ENCODE results near the gene NTNG1. TPM values are rescaled to one million over a fixed set of nuclear protein-coding genes. Genes with fewer than 3 reads are reported as not detected.

Gene NTNG1
- total RNA-seq, 2 experiments from 2014 or later = not detected

- POLR2A ChIA-PET = no interaction called here
- H3K27me3 Mint-ChIP-seq = peaks cover 7% of the 10 kb centered on the region
- no peaks in the 10 kb centered on the region for H3K4me1 Mint-ChIP-seq
- DNase-seq = no peak
- H3K36me3 Mint-ChIP-seq (ENCODE audit: low read depth) = no peaks in the 10 kb centered on the region
- no peak overlapping the region for H3K4me3 Mint-ChIP-seq
- H3K9me3 Mint-ChIP-seq = no peaks in the 10 kb centered on the region
- H3K27ac Mint-ChIP-seq = no peak overlapping the region
- CTCF ChIA-PET = no interaction called here
Measured at GRCh38 chr1:107132780-107133179, 8.1 kb upstream of the NTNG1 start.

GRCh38 chr1:107135463-107135862 is 5.4 kb upstream of the NTNG1 start:
- Mint-ChIP-seq H3K4me3 (no peak overlapping the region), H3K27me3 (peaks cover 34% of the 10 kb centered on the region), H3K4me1 (peaks cover 5% of the 10 kb centered on the region), H3K27ac (no peak overlapping the region), H3K9me3 (no peaks in the 10 kb centered on the region), H3K36me3 (ENCODE audit: low read depth) (no peaks in the 10 kb centered on the region)
- ChIA-PET POLR2A (no interaction called here), CTCF (no interaction called here)
- peak; percentile 46 for DNase-seq

GRCh38 chr1:107138166-107138565 is 2.7 kb upstream of the NTNG1 start:
- H3K36me3 Mint-ChIP-seq (ENCODE audit: low read depth) = no peaks in the 10 kb centered on the region
- peaks cover 47% of the 10 kb centered on the region for H3K27me3 Mint-ChIP-seq
- DNase-seq = no peak
- no peak overlapping the region for H3K4me3 Mint-ChIP-seq
- CTCF ChIA-PET = no interaction called here
- no peaks in the 10 kb centered on the region for H3K9me3 Mint-ChIP-seq
- POLR2A ChIA-PET = no interaction called here
- H3K4me1 Mint-ChIP-seq = peaks cover 13% of the 10 kb centered on the region
- H3K27ac Mint-ChIP-seq = no peak overlapping the region

- CTCF ChIA-PET = no interaction called here
- peaks cover 51% of the 10 kb centered on the region for H3K27me3 Mint-ChIP-seq
- POLR2A ChIA-PET = no interaction called here
Measured at GRCh38 chr1:107138767-107139445, 1.9 kb upstream of the NTNG1 start.

GRCh38 chr1:107139833-107140702 is 771 bp upstream of the NTNG1 start:
- CTCF ChIA-PET = no interaction called here

More at GRCh38 chr1:107138767-107139445, 1.9 kb upstream of the NTNG1 start:
- DNase-seq = no peak
- H3K36me3 Mint-ChIP-seq (ENCODE audit: low read depth) = no peaks in the 10 kb centered on the region
- no peak overlapping the region for H3K27ac Mint-ChIP-seq
- peaks cover 13% of the 10 kb centered on the region for H3K4me1 Mint-ChIP-seq
- H3K9me3 Mint-ChIP-seq = no peaks in the 10 kb centered on the region
- no peak overlapping the region for H3K4me3 Mint-ChIP-seq

GRCh38 chr1:107141491-107142126 is 770 bp downstream of the NTNG1 start:
- no peaks in the 10 kb centered on the region for H3K36me3 Mint-ChIP-seq (ENCODE audit: low read depth)
- peak overlapping the region; percentile 23 for H3K4me3 Mint-ChIP-seq
- H3K27me3 Mint-ChIP-seq = peaks cover 50% of the 10 kb centered on the region
- CTCF ChIA-PET = interaction anchor here (0.7 to 0.8 kb wide), 2 partner anchors 106 to 1001 kb away, joined by 3 to 6 read pairs; no protein-coding TSS in a partner anchor
- no peaks in the 10 kb centered on the region for H3K9me3 Mint-ChIP-seq
- no peak overlapping the region for H3K27ac Mint-ChIP-seq
- DNase-seq = no peak
- POLR2A ChIA-PET = no interaction called here
- peaks cover 13% of the 10 kb centered on the region for H3K4me1 Mint-ChIP-seq

More at GRCh38 chr1:107139833-107140702, 771 bp upstream of the NTNG1 start:
- Mint-ChIP-seq H3K27ac (no peak overlapping the region), H3K27me3 (peaks cover 51% of the 10 kb centered on the region), H3K9me3 (no peaks in the 10 kb centered on the region), H3K4me1 (peaks cover 13% of the 10 kb centered on the region), H3K4me3 (peak overlapping the region; percentile 57), H3K36me3 (ENCODE audit: low read depth) (no peaks in the 10 kb centered on the region)
- peak; percentile 15 for DNase-seq
- POLR2A ChIA-PET = no interaction called here

GRCh38 chr1:107142140-107142542 is 1.3 kb downstream of the NTNG1 start:
- CTCF ChIA-PET = interaction anchor here (0.7 to 0.9 kb wide), 4 partner anchors 19 to 1000 kb away, joined by 3 to 6 read pairs (median 4); no protein-coding TSS in a partner anchor
- Mint-ChIP-seq H3K9me3 (no peaks in the 10 kb centered on the region), H3K4me1 (peaks cover 13% of the 10 kb centered on the region), H3K36me3 (ENCODE audit: low read depth) (no peaks in the 10 kb centered on the region), H3K27ac (no peak overlapping the region), H3K4me3 (peak overlapping the region; percentile 7), H3K27me3 (peaks cover 50% of the 10 kb centered on the region)
- POLR2A ChIA-PET = no interaction called here
- DNase-seq = no peak

- Mint-ChIP-seq H3K36me3 (ENCODE audit: low read depth) (no peaks in the 10 kb centered on the region), H3K9me3 (no peaks in the 10 kb centered on the region), H3K27me3 (peaks cover 48% of the 10 kb centered on the region), H3K27ac (no peak overlapping the region), H3K4me3 (no peak overlapping the region), H3K4me1 (peaks cover 13% of the 10 kb centered on the region)
- ChIA-PET POLR2A (no interaction called here), CTCF (interaction anchor here (0.7 to 0.9 kb wide), 3 partner anchors 19 to 999 kb away, joined by 3 to 6 read pairs (median 4); no protein-coding TSS in a partner anchor)
- no peak for DNase-seq
Measured at GRCh38 chr1:107142666-107143065, 1.8 kb downstream of the NTNG1 start.

GRCh38 chr1:107145637-107146036 is 4.8 kb downstream of the NTNG1 start:
- H3K27me3 Mint-ChIP-seq = peaks cover 22% of the 10 kb centered on the region
- H3K27ac Mint-ChIP-seq = no peak overlapping the region
- ChIA-PET CTCF (no interaction called here), POLR2A (no interaction called here)
- H3K36me3 Mint-ChIP-seq (ENCODE audit: low read depth) = no peaks in the 10 kb centered on the region
- no peak overlapping the region for H3K4me3 Mint-ChIP-seq
- H3K4me1 Mint-ChIP-seq = peaks cover 7% of the 10 kb centered on the region
- DNase-seq = no peak
- no peaks in the 10 kb centered on the region for H3K9me3 Mint-ChIP-seq

GRCh38 chr1:107147843-107148242 is 7.0 kb downstream of the NTNG1 start:
- Mint-ChIP-seq H3K36me3 (ENCODE audit: low read depth) (no peaks in the 10 kb centered on the region), H3K9me3 (no peaks in the 10 kb centered on the region), H3K4me1 (no peaks in the 10 kb centered on the region), H3K27ac (no peak overlapping the region), H3K27me3 (peaks cover 13% of the 10 kb centered on the region), H3K4me3 (no peak overlapping the region)
- no peak for DNase-seq
- ChIA-PET POLR2A (no interaction called here), CTCF (no interaction called here)

GRCh38 chr1:107149946-107150345 is 9.1 kb downstream of the NTNG1 start:
- H3K4me1 Mint-ChIP-seq = no peaks in the 10 kb centered on the region
- no peak overlapping the region for H3K4me3 Mint-ChIP-seq
- H3K9me3 Mint-ChIP-seq = no peaks in the 10 kb centered on the region
- H3K27ac Mint-ChIP-seq = no peak overlapping the region
- no peak for DNase-seq
- H3K27me3 Mint-ChIP-seq = peaks cover 10% of the 10 kb centered on the region
- POLR2A ChIA-PET = no interaction called here
- CTCF ChIA-PET = no interaction called here
- H3K36me3 Mint-ChIP-seq (ENCODE audit: low read depth) = no peaks in the 10 kb centered on the region

GRCh38 chr1:107151295-107151694 is 10.5 kb downstream of the NTNG1 start:
- POLR2A ChIA-PET = no interaction called here
- CTCF ChIA-PET = no interaction called here
- DNase-seq = no peak
- Mint-ChIP-seq H3K4me1 (no peaks in the 10 kb centered on the region), H3K36me3 (ENCODE audit: low read depth) (no peaks in the 10 kb centered on the region), H3K27ac (no peak overlapping the region), H3K4me3 (no peak overlapping the region), H3K27me3 (peaks cover 10% of the 10 kb centered on the region), H3K9me3 (no peaks in the 10 kb centered on the region)

- no peak for DNase-seq
- Mint-ChIP-seq H3K4me3 (no peak overlapping the region), H3K4me1 (no peaks in the 10 kb centered on the region), H3K36me3 (ENCODE audit: low read depth) (no peaks in the 10 kb centered on the region), H3K27me3 (peaks cover 10% of the 10 kb centered on the region), H3K27ac (no peak overlapping the region), H3K9me3 (no peaks in the 10 kb centered on the region)
- CTCF ChIA-PET = no interaction called here
- POLR2A ChIA-PET = no interaction called here
Measured at GRCh38 chr1:107152395-107152794, 11.6 kb downstream of the NTNG1 start.
